GM23248 (cell line): ENCODE data around the gene STIP1. TPM values are rescaled to one million over a fixed set of nuclear protein-coding genes. Genes with fewer than 3 reads are reported as not detected.

Source experiments
- DNase-seq: peaks from one replicate; pipeline ENCODE4 v3.0.0-alpha.2; 2015
- H2AFZ ChIP-seq: fragments of 200-600 bp; sonication (generic); 2 replicates; pipeline ENCODE4 v1.6.1; 2016; ENCODE audit warnings: antibody characterized with exemption
- H3F3A ChIP-seq: fragments of 200-600 bp; sonication (generic); 2 replicates; pipeline ENCODE4 v1.6.1; 2016; ENCODE audit warnings: mild to moderate bottlenecking, antibody characterized with exemption, mixed run types; ENCODE audit not compliant: insufficient read depth
- H3K27ac ChIP-seq: fragments of 200-600 bp; sonication (generic); 2 replicates; pipeline ENCODE4 v1.5.1; 2016; ENCODE audit warnings: mild to moderate bottlenecking
- H3K27me3 ChIP-seq: fragments of 200-600 bp; sonication (generic); replicated peaks from 2 replicates; pipeline ENCODE4 v1.6.1; 2016; ENCODE audit warnings: mild to moderate bottlenecking; ENCODE audit not compliant: insufficient read depth
- H3K36me3 ChIP-seq: fragments of 200-600 bp; sonication (generic); 2 replicates; pipeline ENCODE4 v1.6.1; 2016; ENCODE audit warnings: low read depth, mild to moderate bottlenecking
- H3K4me1 ChIP-seq: fragments of 200-600 bp; sonication (generic); 2 replicates; pipeline ENCODE4 v1.6.1; 2016; ENCODE audit warnings: mild to moderate bottlenecking; ENCODE audit not compliant: insufficient read depth
- H3K4me2 ChIP-seq: fragments of 200-600 bp; sonication (generic); one replicate; pipeline ENCODE4 v1.6.1; 2016; ENCODE audit warnings: mild to moderate bottlenecking; ENCODE audit not compliant: unreplicated experiment
- H3K4me3 ChIP-seq: fragments of 200-600 bp; sonication (generic); 2 replicates; pipeline ENCODE4 v1.5.1; 2016; ENCODE audit warnings: mild to moderate bottlenecking
- H3K79me2 ChIP-seq: fragments of 200-600 bp; sonication (generic); 2 replicates; pipeline ENCODE4 v1.6.1; 2016; ENCODE audit warnings: mild to moderate bottlenecking; ENCODE audit not compliant: insufficient read depth
- H3K9ac ChIP-seq: fragments of 200-600 bp; sonication (generic); 2 replicates; pipeline ENCODE4 v1.6.1; 2016; ENCODE audit warnings: mild to moderate bottlenecking
- H3K9me2 ChIP-seq: fragments of 200-600 bp; sonication (generic); 2 replicates; pipeline ENCODE4 v1.6.1; 2016; ENCODE audit warnings: mixed run types, mild to moderate bottlenecking, moderate library complexity; ENCODE audit not compliant: insufficient read depth
- H3K9me3 ChIP-seq: fragments of 200-600 bp; sonication (generic); one replicate; pipeline ENCODE4 v1.6.1; 2017; ENCODE audit warnings: low read depth
- H4K20me1 ChIP-seq: fragments of 200-600 bp; sonication (generic); 2 replicates; pipeline ENCODE4 v1.6.0; 2016; ENCODE audit not compliant: insufficient read depth
- EZH2 ChIP-seq: fragments of 200-600 bp; sonication (generic); IDR thresholded peaks from 2 replicates; pipeline ENCODE4 v1.6.1; 2018; ENCODE audit warnings: antibody characterized with exemption, mild to moderate bottlenecking; ENCODE audit not compliant: insufficient read depth, poor library complexity, severe bottlenecking
- EZH2phosphoT487 ChIP-seq: fragments of 200-600 bp; sonication (generic); IDR thresholded peaks from 2 replicates; pipeline ENCODE4 v1.6.1; 2018; ENCODE audit warnings: antibody characterized with exemption, moderate library complexity, mild to moderate bottlenecking, low read depth; ENCODE audit not compliant: insufficient read depth
- WGBS, 2 experiments: methylation state at CpG; one replicate each; pipeline ENCODE4 v1.1.6; 2015 to 2017; ENCODE audit warnings: low lambda C conversion rate in 2 of 2, low coverage in 1 of 2; ENCODE audit errors: missing lambda C conversion rate in 2 of 2; 5-methylcytosine and 5-hydroxymethylcytosine counted together
- in situ Hi-C: fragments of 300-500 bp; cut with MboI; formaldehyde crosslinking; loops from 2 replicates; pipeline ENCODE4 v1.15.0; 2020
- polyA plus RNA-seq: library from polyadenylated mRNA; unstranded; fragments of >200 nt; fragmentation: Nextera tagmentation; extraction: Ambion mirVana; gene quantifications from 2 replicates; pipeline ENCODE4 v1.2.1, GENCODE V29; 2016
- total RNA-seq: library from RNA; depleted of rRNA; stranded (reverse); fragments of >200 nt; shearing (Covaris generic); gene quantifications from 2 replicates; pipeline ENCODE4 v1.2.3, GENCODE V29; 2014

The STIP1 gene
- total and polyA plus RNA-seq, 2 experiments from 2014 or later: 115 to 128 TPM

GRCh38 chr11:64186492-64187165, 658 bp downstream of the STIP1 start:
- WGBS, 2 experiments: 1% methylated on average over 24 to 38 of the region's 48 CpGs
- Histone ChIP-seq H2AFZ (no peak overlapping the region; the same call in 1 of the 2 replicates), H3K36me3 (no peaks in the 10 kb centered on the region), H3K4me3 (no peak overlapping the region), H4K20me1 (no peaks in the 10 kb centered on the region), H3K27ac (no peak overlapping the region), H3K9me3 (no peaks in the 10 kb centered on the region), H3K4me2 (no peak overlapping the region), H3K4me1 (peaks cover 4% of the 10 kb centered on the region), H3K79me2 (peaks cover 27% of the 10 kb centered on the region), H3K9me2 (no peaks in the 10 kb centered on the region), H3K27me3 (no peaks in the 10 kb centered on the region), H3F3A (peaks cover 10% of the 10 kb centered on the region), H3K9ac (no peak overlapping the region)
- in situ Hi-C loops: no loop called here
- no peak for TF ChIP-seq EZH2
- no peak for TF ChIP-seq EZH2phosphoT487
- peak; percentile 55 for DNase-seq

GRCh38 chr11:64192434-64192833, 6.5 kb downstream of the STIP1 start:
- TF ChIP-seq EZH2: no peak
- no peak for TF ChIP-seq EZH2phosphoT487
- no peak overlapping the region for H3K4me2 ChIP-seq
- H3K36me3 ChIP-seq: peaks cover 44% of the 10 kb centered on the region
- no peaks in the 10 kb centered on the region for H4K20me1 ChIP-seq
- no peak overlapping the region for H3K9ac ChIP-seq
- H3K4me3 ChIP-seq: no peak overlapping the region
- peaks cover 18% of the 10 kb centered on the region; the same call in 1 of the 2 replicates for H3K79me2 ChIP-seq
- in situ Hi-C loops: no loop called here
- no peaks in the 10 kb centered on the region for H3K4me1 ChIP-seq
- H3K9me3 ChIP-seq: no peaks in the 10 kb centered on the region
- H3K27me3 ChIP-seq: no peaks in the 10 kb centered on the region
- H3K9me2 ChIP-seq: no peaks in the 10 kb centered on the region
- WGBS, 2 experiments: 93% methylated on average over 5 of the region's 5 CpGs
- no peak for DNase-seq
- H3F3A ChIP-seq: no peaks in the 10 kb centered on the region
- no peak overlapping the region for H3K27ac ChIP-seq
- no peak overlapping the region for H2AFZ ChIP-seq

- peaks cover 8% of the 10 kb centered on the region for H3F3A ChIP-seq
- no peaks in the 10 kb centered on the region for H4K20me1 ChIP-seq
- no peaks in the 10 kb centered on the region for H3K27me3 ChIP-seq
- H2AFZ ChIP-seq: no peak overlapping the region
- 87 to 90% methylated on average over 9 of the region's 9 CpGs for WGBS, 2 experiments
- H3K27ac ChIP-seq: no peak overlapping the region
- no peaks in the 10 kb centered on the region for H3K9me3 ChIP-seq
- H3K9me2 ChIP-seq: no peaks in the 10 kb centered on the region
- H3K4me2 ChIP-seq: no peak overlapping the region
- in situ Hi-C loops: no loop called here
- H3K4me1 ChIP-seq: no peaks in the 10 kb centered on the region
- H3K4me3 ChIP-seq: no peak overlapping the region
- H3K79me2 ChIP-seq: peaks cover 20% of the 10 kb centered on the region; the same call in 1 of the 2 replicates
- DNase-seq: no peak
- no peak overlapping the region for H3K9ac ChIP-seq
- peaks cover 75% of the 10 kb centered on the region for H3K36me3 ChIP-seq
- TF ChIP-seq EZH2phosphoT487 (no peak), EZH2 (no peak)
Observed at GRCh38 chr11:64196626-64197025, 10.7 kb downstream of the STIP1 start.

DNA sequence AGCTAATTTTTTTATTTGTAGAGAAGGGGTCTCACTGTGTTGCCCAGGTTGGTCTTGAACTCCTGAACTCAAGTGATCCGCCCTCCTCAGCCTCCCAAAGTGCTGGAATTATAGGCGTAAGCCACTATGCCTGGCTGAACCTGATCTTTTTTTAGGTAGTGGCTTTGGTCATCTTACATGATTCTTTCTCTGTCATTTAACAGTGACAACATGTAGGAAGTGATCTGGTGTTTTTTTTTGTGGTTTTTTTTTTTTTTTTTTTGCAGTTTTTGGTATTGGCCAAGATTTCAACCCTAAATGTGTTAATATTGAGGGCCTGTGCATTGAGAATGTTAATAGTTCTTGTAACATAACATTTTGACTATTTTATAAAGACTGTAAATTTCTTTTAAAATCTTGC, 12.5 kb downstream of the STIP1 start:
- H3K27ac ChIP-seq: no peak overlapping the region
- DNase-seq: no peak
- no peaks in the 10 kb centered on the region for H3K9me3 ChIP-seq
- no peaks in the 10 kb centered on the region for H3K4me1 ChIP-seq
- in situ Hi-C loops: no loop called here
- H4K20me1 ChIP-seq: no peaks in the 10 kb centered on the region
- H3K79me2 ChIP-seq: peaks cover 20% of the 10 kb centered on the region; the same call in 1 of the 2 replicates
- no peak for TF ChIP-seq EZH2phosphoT487
- no peak for TF ChIP-seq EZH2
- no peak overlapping the region for H3K4me2 ChIP-seq
- 94 to 98% methylated on average over 2 of the region's 2 CpGs for WGBS, 2 experiments
- no peak overlapping the region for H3K4me3 ChIP-seq
- H3K36me3 ChIP-seq: peaks cover 75% of the 10 kb centered on the region
- no peaks in the 10 kb centered on the region for H3K9me2 ChIP-seq
- H2AFZ ChIP-seq: no peak overlapping the region
- H3F3A ChIP-seq: peaks cover 19% of the 10 kb centered on the region
- H3K9ac ChIP-seq: no peak overlapping the region
- H3K27me3 ChIP-seq: no peaks in the 10 kb centered on the region
